ENCODE measurements around the gene CCKAR. TPM values are rescaled to one million over a fixed set of nuclear protein-coding genes. Genes with fewer than 3 reads are reported as not detected.

CCKAR gene
- polyA plus RNA-seq, 1 donor (not counting 4 experiments of a cell fraction or from before 2014, with no cell fraction given), result not detected

GRCh38 chr4:26476545-26476944, 13.7 kb downstream of the CCKAR start:
- DNase-seq (ENCODE audit: low read depth, low spot score), result no peak
- Histone ChIP-seq H3K9me1 (ENCODE audit: control insufficient read depth, extremely low read depth, insufficient read depth, low read length) (no peaks in the 10 kb centered on the region), H3K4me3 (ENCODE audit: control insufficient read depth in 2 of 3, extremely low read depth in 1 of 3, insufficient read depth in 2 of 3, low read depth in 1 of 3, low read length in 3 of 3) (no peak overlapping the region), H3K79me2 (ENCODE audit: control insufficient read depth, insufficient read depth, low read length) (no peaks in the 10 kb centered on the region), H3K27me3 (ENCODE audit: control insufficient read depth, extremely low read depth, insufficient read depth, low read length) (no peaks in the 10 kb centered on the region), H4K20me1 (ENCODE audit: control insufficient read depth, extremely low read depth, insufficient read depth, low read length) (no peaks in the 10 kb centered on the region), H3K9ac (ENCODE audit: control insufficient read depth, extremely low read depth, insufficient read depth, low read length) (no peak overlapping the region), H3K36me3 (ENCODE audit: control insufficient read depth in 2 of 2, extremely low read depth in 1 of 2, insufficient read depth in 2 of 2, low read length in 2 of 2) (no peaks in the 10 kb centered on the region), H3K4me2 (ENCODE audit: control insufficient read depth, extremely low read depth, insufficient read depth, low read depth, low read length) (no peak overlapping the region), H3K9me3 (ENCODE audit: control insufficient read depth, low read depth, low read length) (no peaks in the 10 kb centered on the region), H3K27ac (ENCODE audit: control insufficient read depth, insufficient read depth, low read length) (no peak overlapping the region), H3K4me1 (ENCODE audit: control insufficient read depth, extremely low read depth, insufficient read depth, low read length) (no peaks in the 10 kb centered on the region), H2AFZ (ENCODE audit: control insufficient read depth, low read length) (no peak overlapping the region)
- TF ChIP-seq CTCF (optimal IDR thresholded peaks at IDR 0.05 in 1 of 3, IDR thresholded peaks at IDR 0.05 in 1 of 3, conservative IDR thresholded peaks at IDR 0.05 in 1 of 3; ENCODE audit: extremely low read depth in 1 of 3, insufficient read depth in 2 of 3, low read length in 3 of 3) (no peak), EZH2 (IDR thresholded peaks at IDR 0.05; ENCODE audit: low read length) (no peak)
- dilution Hi-C loops (cut with MboI; ENCODE audit: extremely low pct_ligation_motif_present, low sequenced_read_pairs), result no loop called here
- no peak for FAIRE-seq

- Histone ChIP-seq H3K27me3 (ENCODE audit: control insufficient read depth, extremely low read depth, insufficient read depth, low read length) (no peaks in the 10 kb centered on the region), H3K4me1 (ENCODE audit: control insufficient read depth, extremely low read depth, insufficient read depth, low read length) (no peaks in the 10 kb centered on the region), H3K79me2 (ENCODE audit: control insufficient read depth, insufficient read depth, low read length) (no peaks in the 10 kb centered on the region), H3K36me3 (ENCODE audit: control insufficient read depth in 2 of 2, extremely low read depth in 1 of 2, insufficient read depth in 2 of 2, low read length in 2 of 2) (no peaks in the 10 kb centered on the region), H3K4me3 (ENCODE audit: control insufficient read depth in 2 of 3, extremely low read depth in 1 of 3, insufficient read depth in 2 of 3, low read depth in 1 of 3, low read length in 3 of 3) (no peak overlapping the region), H3K27ac (ENCODE audit: control insufficient read depth, insufficient read depth, low read length) (no peak overlapping the region), H3K9ac (ENCODE audit: control insufficient read depth, extremely low read depth, insufficient read depth, low read length) (no peak overlapping the region), H3K4me2 (ENCODE audit: control insufficient read depth, extremely low read depth, insufficient read depth, low read depth, low read length) (no peak overlapping the region), H3K9me3 (ENCODE audit: control insufficient read depth, low read depth, low read length) (no peaks in the 10 kb centered on the region), H2AFZ (ENCODE audit: control insufficient read depth, low read length) (no peak overlapping the region), H3K9me1 (ENCODE audit: control insufficient read depth, extremely low read depth, insufficient read depth, low read length) (no peaks in the 10 kb centered on the region), H4K20me1 (ENCODE audit: control insufficient read depth, extremely low read depth, insufficient read depth, low read length) (no peaks in the 10 kb centered on the region)
- TF ChIP-seq CTCF (optimal IDR thresholded peaks at IDR 0.05 in 1 of 3, IDR thresholded peaks at IDR 0.05 in 1 of 3, conservative IDR thresholded peaks at IDR 0.05 in 1 of 3; ENCODE audit: extremely low read depth in 1 of 3, insufficient read depth in 2 of 3, low read length in 3 of 3) (no peak), EZH2 (IDR thresholded peaks at IDR 0.05; ENCODE audit: low read length) (no peak)
- DNase-seq (ENCODE audit: low read depth, low spot score) (no peak), FAIRE-seq (no peak)
- dilution Hi-C loops (cut with MboI; ENCODE audit: extremely low pct_ligation_motif_present, low sequenced_read_pairs), result no loop called here
Observed at GRCh38 chr4:26475716-26476115, 14.6 kb downstream of the CCKAR start.
